Bronchial epithelial cell (primary cell): ENCODE measurements around the gene ADH1C. TPM values are rescaled to one million over a fixed set of nuclear protein-coding genes. Genes with fewer than 3 reads are reported as not detected.
"Not testable (repeated sequence)": the region's sequence is repeated elsewhere in the genome, so short reads cannot be mapped to it uniquely, and the experiment has no call there.

Experiments
- DNase-seq: peaks from one replicate; pipeline ENCODE4 v3.0.0-alpha.2; 2010; ENCODE audit warnings: low read depth
- FAIRE-seq: peaks from 2 replicates; lab custom pipeline; 2011; peaks lifted over from hg19 to GRCh38; lab: Jason Lieb, UNC
- H3K27me3 ChIP-seq: 2 replicates; pipeline ENCODE4 v1.5.1; 2011; ENCODE audit warnings: low read length; ENCODE audit not compliant: control insufficient read depth, insufficient read depth
- H3K36me3 ChIP-seq: 2 replicates; pipeline ENCODE4 v1.5.1; 2011; ENCODE audit warnings: low read length; ENCODE audit not compliant: control insufficient read depth, insufficient read depth
- H3K4me3 ChIP-seq: 2 replicates; pipeline ENCODE4 v1.5.1; 2011; ENCODE audit warnings: mild to moderate bottlenecking, low read depth, low read length, control low read depth
- CTCF ChIP-seq: IDR thresholded peaks from 2 replicates; pipeline ENCODE4 v1.5.1; 2011; ENCODE audit warnings: mild to moderate bottlenecking, moderate library complexity, low read length, control low read depth, inconsistent platforms; ENCODE audit not compliant: insufficient read depth, severe bottlenecking
- total RNA-seq: library from RNA; depleted of rRNA; stranded (reverse); fragments of >200 nt; gene quantifications from 2 replicates; pipeline ENCODE4 v1.2.1, GENCODE V29; 2014

Gene ADH1C
- total RNA-seq, 1 donor from 2014 or later = 0.26 TPM

GRCh38 chr4:99356992-99357391 lies 4.4 kb upstream of the ADH1C start:
- DNase-seq (no peak), FAIRE-seq (no peak)
- no peaks in the 10 kb centered on the region for H3K27me3 ChIP-seq
- H3K36me3 ChIP-seq = no peaks in the 10 kb centered on the region
- H3K4me3 ChIP-seq = no peak overlapping the region
- TF ChIP-seq CTCF = no peak

- not testable (repeated sequence) for H3K4me3 ChIP-seq, H3K27me3 ChIP-seq, H3K36me3 ChIP-seq, FAIRE-seq, DNase-seq
Measured at GRCh38 chr4:99356149-99356548, 3.6 kb upstream of the ADH1C start.

- Histone ChIP-seq H3K27me3 (no peaks in the 10 kb centered on the region), H3K36me3 (no peaks in the 10 kb centered on the region), H3K4me3 (no peak overlapping the region)
- TF ChIP-seq CTCF = no peak
- DNase-seq = no peak
- FAIRE-seq = no peak
Measured at GRCh38 chr4:99351487-99351886, 1.1 kb downstream of the ADH1C start.

- TF ChIP-seq CTCF = no peak
- H3K36me3 ChIP-seq = no peaks in the 10 kb centered on the region
- no peaks in the 10 kb centered on the region for H3K27me3 ChIP-seq
- DNase-seq (no peak), FAIRE-seq (no peak)
- no peak overlapping the region for H3K4me3 ChIP-seq
Measured at GRCh38 chr4:99349338-99349737, 3.2 kb downstream of the ADH1C start.

- H3K27me3 ChIP-seq, DNase-seq, H3K4me3 ChIP-seq, H3K36me3 ChIP-seq, FAIRE-seq: not testable (repeated sequence)
Measured at GRCh38 chr4:99342624-99343023, 9.9 kb downstream of the ADH1C start.

GRCh38 chr4:99341426-99341825 lies 11.1 kb downstream of the ADH1C start:
- TF ChIP-seq CTCF = no peak
- FAIRE-seq (no peak), DNase-seq (no peak)

GRCh38 chr4:99339172-99339571 lies 13.4 kb downstream of the ADH1C start:
- DNase-seq = no peak
- no peaks in the 10 kb centered on the region for H3K36me3 ChIP-seq
- H3K4me3 ChIP-seq = no peak overlapping the region
- TF ChIP-seq CTCF = no peak
- FAIRE-seq = no peak
- H3K27me3 ChIP-seq = no peaks in the 10 kb centered on the region

More at GRCh38 chr4:99341426-99341825, 11.1 kb downstream of the ADH1C start:
- Histone ChIP-seq H3K27me3 (no peaks in the 10 kb centered on the region), H3K36me3 (no peaks in the 10 kb centered on the region), H3K4me3 (no peak overlapping the region)
